PC-9 (cell line): ENCODE data around the gene ITGB8. TPM values are rescaled to one million over a fixed set of nuclear protein-coding genes. Genes with fewer than 3 reads are reported as not detected.
A peak's percentile ranks its signal among the peaks of the same experiment; 100 is the strongest.

Experiments used
- BruUV-seq: library from RNA; stranded (reverse); fragments of 400-500 nt; replicated peaks from 2 replicates; lab custom pipeline; 2021; lab: Mats Ljungman, UMichigan
- CTCF ChIA-PET: fragments of 300-600 bp; sonication (Branson Sonifier 250); formaldehyde crosslinking; loops from one replicate; lab custom pipeline; 2022; ENCODE audit warnings: antibody characterized with exemption; lab: Charles Lee
- POLR2A ChIA-PET: fragments of 300-600 bp; sonication (Branson Sonifier 250); formaldehyde crosslinking; loops from one replicate; lab custom pipeline; 2022; ENCODE audit warnings: antibody characterized with exemption; ENCODE audit not compliant: unreplicated experiment; lab: Charles Lee
- DNase-seq, 2 experiments: peaks; one replicate each; pipeline versions ENCODE4 v3.0.0 to v3.0.0-alpha.2; 2015 to 2022; ENCODE audit warnings: mixed read lengths in 1 of 2
- H2AFZ ChIP-seq: fragments of 200-600 bp; sonication (generic); 2 replicates; pipeline ENCODE4 v1.8.1; 2017; ENCODE audit warnings: antibody characterized with exemption
- H3F3A ChIP-seq: fragments of 200-600 bp; sonication (generic); 2 replicates; pipeline ENCODE4 v1.8.1; 2017; ENCODE audit warnings: antibody characterized with exemption, mild to moderate bottlenecking, low read depth; ENCODE audit not compliant: insufficient read depth
- H3K27ac ChIP-seq: fragments of 200-600 bp; sonication (generic); 2 replicates; pipeline ENCODE4 v1.6.1; 2016; ENCODE audit warnings: mixed run types
- H3K27me3 ChIP-seq: fragments of 200-600 bp; sonication (generic); 2 replicates; pipeline ENCODE4 v1.6.1; 2016; ENCODE audit warnings: low read depth, mixed run types; ENCODE audit not compliant: insufficient read depth
- H3K36me3 ChIP-seq: fragments of 200-600 bp; sonication (generic); 2 replicates; pipeline ENCODE4 v1.6.1; 2016; ENCODE audit warnings: low read depth, mixed run types
- H3K4me1 ChIP-seq: fragments of 200-600 bp; sonication (generic); replicated peaks from 2 replicates; pipeline ENCODE4 v1.6.1; 2016; ENCODE audit warnings: mixed run types; ENCODE audit not compliant: insufficient read depth
- H3K4me2 ChIP-seq: fragments of 200-600 bp; sonication (generic); 2 replicates; pipeline ENCODE4 v1.6.1; 2017; ENCODE audit warnings: mixed run types
- H3K4me3 ChIP-seq: fragments of 200-600 bp; sonication (generic); 2 replicates; pipeline ENCODE4 v1.6.1; 2016; ENCODE audit warnings: mixed run types
- H3K79me2 ChIP-seq: fragments of 200-600 bp; sonication (generic); 2 replicates; pipeline ENCODE4 v1.6.1; 2017; ENCODE audit warnings: low read depth, mixed run types
- H3K9me2 ChIP-seq: fragments of 200-600 bp; sonication (generic); 2 replicates; pipeline ENCODE4 v1.8.1; 2017; ENCODE audit warnings: mild to moderate bottlenecking; ENCODE audit not compliant: insufficient read depth
- H3K9me3 ChIP-seq: fragments of 200-600 bp; sonication (generic); 2 replicates; pipeline ENCODE4 v1.8.1; 2016; ENCODE audit warnings: low read depth; ENCODE audit not compliant: insufficient read depth
- H4K20me1 ChIP-seq: fragments of 200-600 bp; sonication (generic); 2 replicates; pipeline ENCODE4 v1.8.1; 2017; ENCODE audit not compliant: insufficient read depth
- CTCF ChIP-seq: fragments of 200-600 bp; sonication (generic); conservative IDR thresholded peaks from 2 replicates; pipeline ENCODE4 v1.6.1; 2017; ENCODE audit warnings: mixed run types, antibody characterized with exemption, mild to moderate bottlenecking, moderate library complexity
- EZH2 ChIP-seq: fragments of 200-600 bp; sonication (generic); IDR thresholded peaks from 2 replicates; pipeline ENCODE4 v1.8.0; 2017; ENCODE audit warnings: antibody characterized with exemption, low read depth
- intact Hi-C: fragments of 100-400 bp; cut with micrococcal nuclease; formaldehyde crosslinking; loops from one replicate; pipeline ENCODE4 v1.10.0; 2022; ENCODE audit not compliant: unreplicated experiment
- total RNA-seq: library from RNA; stranded (reverse); gene quantifications from 2 replicates; pipeline ENCODE4 v1.2.3, GENCODE V29; 2021

The ITGB8 gene
- total RNA-seq, 1 experiment from 2014 or later: 20.1 TPM

GRCh38 chr7:20328692-20329091 is 2.0 kb upstream of the ITGB8 start:
- CTCF ChIA-PET: interaction anchor here (1.4 kb wide), 1 partner anchor 581 kb away, joined by 6 read pairs; no protein-coding TSS in a partner anchor
- peak overlapping the region; percentile 77 for H3K27ac ChIP-seq
- no TSS peak for BruUV-seq
- no peaks in the 10 kb centered on the region for H3K9me2 ChIP-seq
- H4K20me1 ChIP-seq: no peaks in the 10 kb centered on the region
- peak overlapping the region; percentile 63 for H3K4me3 ChIP-seq
- H3K4me2 ChIP-seq: peak overlapping the region; percentile 84
- H3K36me3 ChIP-seq: no peaks in the 10 kb centered on the region
- no peaks in the 10 kb centered on the region for H3K27me3 ChIP-seq
- H3F3A ChIP-seq: peaks cover 28% of the 10 kb centered on the region
- peak overlapping the region; percentile 98 for H2AFZ ChIP-seq
- no peak for DNase-seq
- no peaks in the 10 kb centered on the region for H3K79me2 ChIP-seq
- H3K4me1 ChIP-seq: peaks cover 45% of the 10 kb centered on the region
- no peak for TF ChIP-seq EZH2
- TF ChIP-seq CTCF: no peak
- intact Hi-C loops: loop anchor here (1.0 to 5.0 kb wide), 6 partner anchors 24 to 621 kb away; partner anchors contain the start of genes MACC1 and POLR1F
- POLR2A ChIA-PET: interaction anchor here (0.5 to 0.7 kb wide), 3 partner anchors 28 to 355 kb away, joined by 4 to 17 read pairs (median 6); no protein-coding TSS in a partner anchor
- no peaks in the 10 kb centered on the region for H3K9me3 ChIP-seq

- intact Hi-C loops: loop anchor here (1.0 to 5.0 kb wide), 7 partner anchors 23 to 622 kb away; partner anchors contain the start of genes MACC1 and POLR1F
- TSS peak; percentile 18 for BruUV-seq
Measured at GRCh38 chr7:20329389-20330238, 1.1 kb upstream of the ITGB8 start.

More at GRCh38 chr7:20329389-20330238, 1.1 kb upstream of the ITGB8 start:
- Histone ChIP-seq H3K4me2 (peak overlapping the region; percentile 84), H3K36me3 (no peaks in the 10 kb centered on the region), H3K4me3 (peak overlapping the region; percentile 63), H3K79me2 (no peaks in the 10 kb centered on the region), H3K9me3 (no peaks in the 10 kb centered on the region; the same call in 1 of the 2 replicates), H3K9me2 (no peaks in the 10 kb centered on the region), H3K27ac (peak overlapping the region; percentile 77), H2AFZ (peak overlapping the region; percentile 98), H3F3A (peaks cover 28% of the 10 kb centered on the region), H3K27me3 (no peaks in the 10 kb centered on the region), H4K20me1 (no peaks in the 10 kb centered on the region), H3K4me1 (peaks cover 49% of the 10 kb centered on the region)
- TF ChIP-seq EZH2 (no peak), CTCF (peak; percentile 51; the same call in 1 of the 2 replicates)
- POLR2A ChIA-PET: interaction anchor here (0.5 to 1.3 kb wide), 11 partner anchors 16 to 1940 kb away, joined by 3 to 17 read pairs (median 4); partner anchors contain the start of gene MACC1
- CTCF ChIA-PET: interaction anchor here (0.9 to 1.4 kb wide), 2 partner anchors 269 to 581 kb away, joined by 3 to 6 read pairs; no protein-coding TSS in a partner anchor
- peak; percentile 85 to 97 for DNase-seq
